EH (cell line): ENCODE data around the gene IRAK4.
A peak's percentile ranks its signal among the peaks of the same experiment; 100 is the strongest.
"Not testable (repeated sequence)": the region's sequence is repeated elsewhere in the genome, so short reads cannot be mapped to it uniquely, and the experiment has no call there.

Source experiments
- DNase-seq: peaks from one replicate; pipeline ENCODE4 v3.0.0-alpha.2; 2015; ENCODE audit warnings: low read depth

Gene IRAK4

DNA sequence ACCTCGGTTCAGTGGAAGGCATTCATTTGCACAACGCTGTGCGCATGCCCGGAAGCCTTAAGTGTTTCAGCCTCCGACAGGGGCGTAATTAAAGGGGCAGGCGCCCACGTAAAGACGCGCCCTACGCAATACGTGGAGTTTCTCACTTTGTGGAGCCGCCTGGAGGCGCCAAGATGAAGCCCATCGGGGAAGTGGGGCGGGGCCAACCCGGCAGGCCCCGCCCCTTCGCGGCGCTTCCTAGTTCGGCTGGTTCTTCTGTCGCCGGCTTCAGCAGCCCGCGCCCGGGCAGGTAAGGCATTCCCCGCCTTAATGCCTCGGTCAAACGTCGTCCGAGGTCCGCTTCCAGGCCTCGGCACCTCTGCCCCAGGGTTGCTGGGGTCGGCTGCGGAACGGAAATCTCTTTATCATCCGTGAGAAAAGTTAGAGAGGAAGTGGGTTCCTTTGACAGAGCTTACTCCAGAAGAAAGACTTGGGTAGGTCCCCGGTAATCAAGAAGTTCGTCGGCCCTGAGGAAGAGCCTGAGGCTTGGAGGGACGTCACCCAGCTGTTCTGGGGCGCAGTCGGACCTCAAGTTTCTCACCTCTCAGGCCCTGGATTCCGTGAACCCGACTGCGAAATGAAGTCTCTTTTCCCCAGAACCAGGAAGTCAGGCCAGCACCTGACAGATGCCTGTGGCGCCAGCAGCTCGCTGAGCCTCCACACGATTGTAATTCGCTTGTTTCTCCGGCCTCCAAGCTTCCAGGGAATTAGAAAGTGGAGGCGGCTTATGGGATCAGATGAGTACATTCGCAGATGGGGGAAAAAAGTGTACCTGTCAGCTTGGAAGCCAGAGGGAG is at the start of gene IRAK4, which contains the start of gene PUS7L:
TSS of gene IRAK4 (plus strand) at position 224 of the 836 bp plus-strand sequence. CDS start 9,161 bp downstream, outside the sequence.
TSS of gene PUS7L (minus strand) at position 63 of the 836 bp plus-strand sequence. CDS start 3,545 bp downstream, outside the sequence.
- DNase-seq, result peak; percentile 97

DNA sequence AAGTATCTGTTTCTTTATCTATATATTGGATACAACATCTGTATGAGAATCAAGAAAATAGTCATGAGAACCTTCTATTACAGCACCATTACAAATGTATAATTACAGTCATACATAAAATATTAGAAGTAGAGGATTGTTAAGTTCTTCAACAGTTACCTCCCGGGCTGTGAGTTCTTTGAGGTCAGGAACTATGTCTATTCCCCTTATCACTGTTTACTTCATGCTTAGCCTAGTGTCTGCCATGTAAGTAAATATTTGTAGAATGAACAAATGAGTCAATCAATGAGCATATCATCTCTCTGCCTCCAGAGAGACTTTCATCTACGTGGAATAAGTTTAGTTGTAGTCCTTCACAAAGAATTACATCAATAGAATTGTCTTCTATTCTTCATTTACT is 47.4 kb upstream of the IRAK4 start:
- no peak for DNase-seq

DNA sequence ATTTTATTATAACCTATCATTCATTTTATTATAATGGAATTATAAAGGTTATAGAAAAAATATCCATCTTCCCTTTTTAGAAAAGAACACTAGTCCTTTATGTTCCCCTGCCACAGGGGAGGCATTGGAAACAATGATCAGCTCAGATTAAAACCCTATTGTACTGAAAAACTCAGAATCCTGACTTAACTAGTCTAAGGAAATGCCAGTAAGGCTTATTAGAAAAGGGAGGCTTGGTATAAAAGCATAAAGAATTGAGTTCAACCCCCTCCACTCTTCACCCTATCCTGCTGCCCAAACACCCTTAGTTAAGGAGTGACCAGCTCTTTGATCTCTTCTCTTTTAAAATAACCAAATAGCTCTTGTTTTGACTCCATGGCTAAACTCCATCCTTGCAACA is 36.1 kb upstream of the IRAK4 start:
- DNase-seq, result no peak

DNA sequence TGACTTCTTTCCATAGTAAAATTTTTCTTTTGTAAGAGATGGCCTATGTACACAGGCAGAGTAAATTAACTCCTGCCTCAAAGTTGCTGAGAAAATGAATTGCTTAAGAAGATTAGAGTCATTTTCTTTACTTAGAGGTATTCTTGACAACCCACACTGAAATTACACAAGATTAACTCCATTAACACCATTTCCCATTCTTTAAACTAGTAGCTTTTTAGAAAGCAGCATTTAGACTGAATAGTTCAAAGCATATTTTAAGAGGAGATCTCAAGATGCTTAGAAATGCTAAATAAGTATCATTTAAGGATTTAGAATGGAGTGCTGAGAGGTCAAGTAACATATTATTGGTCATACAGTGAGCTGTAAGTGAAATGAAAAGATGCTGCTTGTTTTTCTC is 35.6 kb upstream of the IRAK4 start:
- no peak for DNase-seq

DNA sequence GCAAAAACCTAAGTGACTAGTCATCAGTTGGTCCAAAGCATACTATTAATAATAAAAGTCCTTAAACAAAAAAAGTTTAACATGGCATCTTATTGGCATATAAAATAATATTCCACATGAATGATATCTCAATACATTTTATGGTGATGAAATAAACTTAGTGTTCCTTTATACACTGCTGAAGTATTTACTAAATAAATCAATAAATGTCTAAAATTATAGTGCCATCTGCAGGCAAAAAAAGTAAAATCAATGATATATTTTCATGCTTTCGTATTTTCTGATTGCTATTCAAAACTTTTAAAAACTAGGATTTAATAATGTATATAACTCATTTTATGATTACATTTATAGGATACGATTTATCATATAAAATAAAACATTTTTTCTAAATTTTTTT is 30.6 kb upstream of the IRAK4 start:
- DNase-seq, result peak; percentile 4

DNA sequence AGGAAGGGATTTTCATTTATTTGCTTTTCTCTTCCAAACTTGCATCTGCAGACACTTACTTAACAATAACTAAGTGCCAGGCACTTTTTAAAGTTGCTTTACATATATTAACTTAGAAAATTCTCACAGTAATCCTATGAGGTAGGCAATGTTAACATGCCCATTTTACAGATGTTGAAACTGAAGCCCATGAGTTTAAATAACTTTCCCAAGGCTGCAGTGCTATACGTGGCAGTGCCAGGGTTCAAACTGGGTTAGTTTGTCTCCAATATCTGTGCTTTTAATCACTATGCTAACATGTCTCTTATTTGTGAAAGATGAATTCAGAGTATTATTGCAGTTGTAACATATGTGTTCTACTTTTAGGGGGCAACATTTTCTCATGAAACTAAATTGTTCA is 30.1 kb upstream of the IRAK4 start:
- no peak for DNase-seq

DNA sequence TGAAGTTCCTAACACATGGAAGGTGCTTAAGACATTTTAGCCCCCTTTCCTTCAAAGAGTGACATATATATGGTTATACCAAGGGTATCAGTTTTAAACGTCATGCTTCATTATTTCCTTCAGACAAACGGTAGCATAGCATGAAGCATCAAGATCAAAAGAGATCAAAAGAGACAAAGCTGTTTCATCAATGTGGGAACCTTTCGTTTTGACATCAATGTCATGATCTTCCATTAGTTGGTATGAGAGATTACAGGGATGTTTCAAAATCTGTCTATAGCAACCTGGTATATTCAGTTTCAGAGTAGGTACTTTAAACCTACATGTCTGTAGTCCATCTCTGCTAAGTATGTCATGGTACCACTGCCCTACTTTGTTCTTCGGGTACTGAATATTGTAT is 28.5 kb upstream of the IRAK4 start:
- no peak for DNase-seq

DNA sequence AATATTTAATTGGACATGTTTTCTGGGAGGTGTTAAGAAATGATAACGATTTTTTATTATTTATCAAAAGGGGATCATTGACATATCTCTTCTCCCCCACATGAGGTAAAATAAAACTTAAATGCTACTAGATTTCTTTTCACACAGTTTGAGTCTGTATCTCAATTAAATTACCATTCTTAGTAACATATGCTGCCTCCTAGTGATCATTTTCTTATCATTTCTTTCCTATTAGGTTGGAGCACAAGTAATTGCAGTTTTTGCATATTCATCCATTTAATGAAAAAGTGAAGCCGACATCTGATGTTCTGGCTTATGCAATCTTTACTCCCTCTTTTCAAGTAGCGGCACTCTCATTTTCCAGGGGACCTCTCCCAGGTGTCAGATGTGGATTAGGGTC is 25.1 kb upstream of the IRAK4 start:
- no peak for DNase-seq

DNA sequence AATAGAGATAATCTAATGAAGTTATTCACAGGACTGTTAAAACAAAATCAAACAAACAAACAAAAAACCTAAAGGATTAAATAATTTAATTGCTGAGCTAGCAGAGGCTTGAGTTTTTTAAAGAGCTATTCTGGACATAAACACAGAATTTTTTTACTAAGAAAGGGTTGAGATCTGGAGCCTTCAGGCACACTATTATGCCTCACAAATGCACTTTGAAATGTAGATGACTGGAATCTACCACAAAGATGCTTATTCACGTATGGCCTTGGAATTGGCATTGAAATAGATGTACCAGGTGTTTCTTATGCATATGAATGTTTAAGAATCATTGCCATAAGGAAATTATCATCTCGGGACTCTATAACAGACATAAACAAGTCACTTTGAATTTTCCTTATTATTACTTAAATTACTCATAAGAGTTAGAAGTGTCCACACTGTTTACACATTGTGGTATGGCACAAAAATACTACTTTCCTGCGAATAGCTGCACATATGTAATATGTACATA is 21.8 kb upstream of the IRAK4 start:
- DNase-seq, result no peak

DNA sequence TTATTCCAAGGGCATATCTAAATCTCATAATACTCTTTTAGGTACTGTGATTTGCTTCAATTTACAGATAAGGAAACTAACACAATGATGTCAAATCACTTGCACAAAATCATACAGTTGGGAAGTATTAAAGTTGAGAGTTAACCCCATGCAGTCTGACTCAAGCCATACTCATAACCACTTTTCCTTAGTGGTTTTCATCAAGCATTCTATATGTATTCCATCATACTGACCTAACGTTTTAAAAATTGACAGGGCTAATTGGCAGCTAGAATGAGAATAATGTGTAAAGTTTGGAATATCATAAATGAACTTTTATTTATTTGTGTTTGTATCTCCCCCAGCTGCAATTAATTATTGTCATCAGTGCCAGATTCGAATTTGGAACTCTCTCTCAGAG is 21.1 kb upstream of the IRAK4 start:
- peak; percentile 67 for DNase-seq

DNA sequence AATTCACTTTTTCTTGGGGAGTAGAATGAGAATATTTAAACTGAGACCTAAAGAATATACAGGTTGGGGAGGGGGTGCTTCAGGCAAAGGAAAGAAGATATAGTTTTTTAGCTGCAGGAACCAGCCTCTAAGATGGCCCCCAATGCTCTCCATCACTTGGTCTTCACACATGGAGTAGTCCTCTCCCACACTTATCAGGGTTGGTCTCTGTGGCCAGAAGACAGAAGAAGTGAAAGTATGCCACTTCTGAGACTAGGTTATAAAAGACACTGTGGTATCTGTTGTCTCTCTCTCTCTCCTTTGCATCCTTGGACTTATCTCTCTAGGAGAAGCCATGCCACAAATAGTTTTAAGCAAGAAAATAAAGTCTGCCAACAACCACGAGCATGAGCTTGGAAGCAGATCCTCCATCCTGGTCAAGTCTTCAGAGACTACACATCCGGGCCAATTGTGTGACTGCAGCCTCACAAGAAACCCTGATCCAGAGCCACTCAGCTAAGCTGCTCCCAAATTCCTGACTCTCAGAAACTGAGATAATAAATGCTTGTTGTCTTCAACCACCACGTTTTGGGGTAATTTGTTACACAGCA is 18.1 kb upstream of the IRAK4 start:
- DNase-seq, result peak; percentile 72

DNA sequence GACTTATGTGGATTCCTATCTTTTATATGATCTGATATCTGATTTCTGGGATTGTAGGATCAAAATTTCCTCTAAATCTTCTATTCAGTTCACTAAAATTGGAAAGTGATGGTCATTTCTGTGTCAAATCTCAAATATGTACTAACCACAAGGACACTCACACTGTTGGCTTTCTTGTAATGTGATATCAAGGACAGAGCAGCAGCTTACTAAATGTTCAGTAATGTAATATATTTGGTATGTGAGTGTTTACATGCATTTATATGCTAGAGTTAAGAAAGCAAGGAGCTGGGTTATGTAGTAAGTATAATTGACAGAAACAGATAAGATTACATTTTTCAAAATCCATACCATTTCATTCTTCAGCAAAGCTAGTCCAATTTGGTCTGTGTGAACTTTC is 16.6 kb upstream of the IRAK4 start:
- DNase-seq, result peak; percentile 87

DNA sequence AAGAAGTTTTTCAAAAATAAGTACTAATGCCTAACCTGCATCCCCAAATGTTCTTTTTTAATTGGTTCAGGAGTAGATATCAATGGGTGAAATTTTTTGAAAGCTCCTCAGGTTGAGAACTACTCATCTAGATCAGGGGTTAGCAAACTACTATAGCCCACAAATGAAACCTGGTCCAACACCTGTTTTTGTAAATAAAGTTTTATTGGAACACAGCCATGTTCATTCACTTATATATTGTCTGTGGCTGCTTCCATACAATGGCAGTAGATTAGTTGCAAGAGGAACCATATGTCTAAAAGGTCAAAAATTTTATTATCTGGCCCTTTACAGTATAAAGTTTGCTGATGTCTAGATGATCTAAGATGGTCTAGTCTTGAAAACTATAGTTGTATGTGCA is 13.9 kb upstream of the IRAK4 start:
- DNase-seq, result no peak

DNA sequence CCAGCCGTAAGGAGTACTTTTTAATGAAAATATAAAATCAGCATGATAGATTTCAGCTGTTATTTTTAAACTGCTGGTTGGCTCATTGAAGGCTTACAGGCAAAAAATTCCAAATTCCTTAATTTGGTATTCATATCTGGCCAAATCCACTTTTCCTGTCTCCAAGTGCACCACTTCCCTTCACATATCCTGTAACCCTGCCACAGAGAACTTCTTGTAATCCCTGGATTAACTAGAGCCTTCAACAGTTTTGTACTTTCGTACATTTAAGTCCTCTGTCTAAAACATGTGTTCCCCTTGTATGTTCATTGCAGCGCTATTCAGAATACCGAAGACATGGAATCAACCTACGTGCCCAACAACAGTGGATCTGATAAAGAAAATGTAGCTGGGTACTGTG is 9.7 kb upstream of the IRAK4 start:
- DNase-seq, result no peak

DNA sequence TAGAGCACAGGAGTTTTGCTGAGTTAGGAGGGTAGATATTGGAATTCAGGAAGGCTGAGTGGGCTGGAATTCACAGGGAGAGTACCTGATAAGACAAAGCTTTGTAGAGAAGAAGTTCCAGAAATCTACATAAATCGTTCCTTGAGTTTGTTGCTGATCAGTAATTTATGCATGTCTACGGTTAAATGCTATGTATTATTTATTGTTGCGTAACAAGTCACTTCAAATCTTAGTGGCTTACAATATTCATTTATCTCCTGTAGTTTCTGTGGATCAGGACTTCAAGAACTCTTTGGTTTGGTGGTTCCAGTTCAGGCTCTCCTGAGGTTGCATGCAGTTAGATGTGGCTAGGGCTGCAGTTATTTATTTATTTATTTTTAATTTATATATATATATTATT is 7.9 kb upstream of the IRAK4 start:
- no peak for DNase-seq

DNA sequence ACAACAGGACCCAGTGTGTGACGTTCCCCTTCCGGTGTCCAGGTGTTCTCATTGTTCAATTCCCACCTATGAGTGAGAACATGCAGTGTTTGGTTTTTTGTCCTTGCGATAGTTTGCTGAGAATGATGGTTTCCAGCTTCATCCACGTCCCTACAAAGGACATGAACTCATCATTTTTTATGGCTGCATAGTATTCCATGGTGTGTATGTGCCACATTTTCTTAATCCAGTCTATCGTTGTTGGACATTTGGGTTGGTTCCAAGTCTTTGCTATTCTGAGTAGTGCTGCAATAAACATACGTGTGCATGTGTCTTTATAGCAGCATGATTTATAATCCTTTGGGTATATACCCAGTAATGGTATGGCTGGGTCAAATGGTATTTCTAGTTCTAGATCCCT is 7.4 kb upstream of the IRAK4 start:
- not testable (repeated sequence) for DNase-seq

DNA sequence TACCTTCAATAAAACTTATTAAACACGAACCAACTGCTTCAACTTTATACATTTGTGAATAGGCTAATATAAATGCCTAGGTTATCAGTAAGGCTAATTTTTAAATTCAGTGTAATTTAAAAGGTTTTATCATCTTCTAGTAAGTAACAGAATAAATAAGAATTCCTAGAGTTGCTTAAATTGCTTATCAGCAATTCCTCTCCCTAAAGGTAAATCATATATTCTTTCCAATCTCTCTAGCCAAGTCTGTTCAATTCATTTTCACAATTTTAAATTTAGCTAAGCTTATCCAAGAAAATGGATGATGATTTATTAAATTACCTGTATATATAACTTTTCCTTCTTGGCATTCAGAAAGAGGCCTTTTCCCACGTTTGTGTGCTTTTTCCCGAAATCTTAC is 4.7 kb upstream of the IRAK4 start:
- no peak for DNase-seq

DNA sequence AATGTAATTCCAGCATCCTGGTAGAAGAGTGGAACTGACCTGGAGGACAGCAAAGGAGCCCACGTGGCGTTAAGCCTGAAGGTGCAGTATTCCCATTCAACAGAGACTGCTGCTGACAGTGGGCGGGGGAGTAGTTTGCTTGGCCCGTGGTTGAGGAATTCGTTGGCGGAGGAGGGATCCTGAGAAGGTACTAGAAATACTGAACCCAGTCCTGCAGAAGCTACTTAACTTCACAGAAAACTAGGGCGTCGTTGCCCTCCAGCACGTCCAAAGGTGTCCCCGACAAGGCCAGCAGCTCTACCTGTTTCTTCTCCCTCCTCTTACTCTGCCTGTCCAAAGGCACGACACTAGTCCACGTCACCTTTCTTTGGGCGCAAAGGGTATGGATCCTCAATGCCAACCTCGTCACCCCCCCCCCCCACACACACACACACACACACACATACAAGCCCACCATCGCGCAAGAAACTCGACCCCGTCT is 464 bp upstream of the IRAK4 start:
- DNase-seq, result peak; percentile 47

DNA sequence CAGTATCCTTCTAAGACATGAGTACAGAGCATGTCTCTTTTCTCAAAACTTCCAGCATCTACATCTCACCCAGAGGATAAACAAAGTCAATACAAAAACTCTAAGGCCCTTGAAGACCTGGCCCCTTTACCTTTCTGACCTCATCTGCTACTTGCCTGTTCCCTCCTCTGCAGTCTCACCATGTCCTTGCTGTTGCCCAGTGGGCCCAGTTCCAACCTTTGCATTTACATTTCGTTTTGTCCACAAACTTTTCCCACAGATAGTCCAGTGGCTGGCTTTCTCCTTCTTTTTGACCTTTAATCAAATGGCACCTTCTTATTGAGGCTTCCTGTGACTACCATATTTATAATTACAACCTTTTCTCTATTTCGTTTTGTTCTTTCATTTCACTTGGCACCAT is 1.6 kb downstream of the IRAK4 start:
- no peak for DNase-seq

DNA sequence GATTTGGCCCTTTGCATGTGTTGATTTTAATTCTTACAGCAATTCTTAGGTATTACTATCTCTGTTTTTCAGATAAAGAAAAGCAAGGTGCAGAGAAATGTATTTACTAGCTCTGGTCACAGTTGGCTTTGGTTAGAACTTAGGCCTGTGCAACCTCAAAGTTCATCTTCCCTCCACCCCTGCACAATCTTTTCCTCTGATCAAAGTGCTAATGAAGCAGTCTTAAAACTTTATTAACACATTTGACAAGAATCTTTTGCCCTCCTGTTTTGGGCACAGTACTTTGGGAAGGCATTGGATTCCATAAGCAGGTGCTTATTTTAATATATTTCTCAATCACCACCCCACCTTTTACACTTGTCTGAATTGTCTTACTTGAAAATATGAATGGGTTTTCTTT is 2.7 kb downstream of the IRAK4 start:
- no peak for DNase-seq

DNA sequence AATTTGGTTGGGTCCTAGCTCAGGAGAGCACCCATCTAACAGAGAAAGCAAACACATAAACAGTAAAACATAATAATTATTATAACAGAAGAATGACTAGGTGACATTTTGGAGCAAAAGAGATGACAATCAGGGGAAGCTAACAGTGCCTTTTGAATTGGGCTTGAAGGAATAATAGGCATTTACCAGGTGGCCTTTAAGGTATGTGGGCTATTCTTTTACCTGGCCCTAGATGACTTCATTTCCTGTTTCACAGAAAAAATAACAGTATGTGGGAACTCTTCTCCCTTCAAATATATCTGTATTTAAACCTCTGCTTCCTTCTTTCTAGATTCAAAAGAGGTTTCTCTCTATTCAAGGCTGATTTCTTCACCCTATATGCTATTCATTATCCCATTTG is 3.8 kb downstream of the IRAK4 start:
- no peak for DNase-seq

DNA sequence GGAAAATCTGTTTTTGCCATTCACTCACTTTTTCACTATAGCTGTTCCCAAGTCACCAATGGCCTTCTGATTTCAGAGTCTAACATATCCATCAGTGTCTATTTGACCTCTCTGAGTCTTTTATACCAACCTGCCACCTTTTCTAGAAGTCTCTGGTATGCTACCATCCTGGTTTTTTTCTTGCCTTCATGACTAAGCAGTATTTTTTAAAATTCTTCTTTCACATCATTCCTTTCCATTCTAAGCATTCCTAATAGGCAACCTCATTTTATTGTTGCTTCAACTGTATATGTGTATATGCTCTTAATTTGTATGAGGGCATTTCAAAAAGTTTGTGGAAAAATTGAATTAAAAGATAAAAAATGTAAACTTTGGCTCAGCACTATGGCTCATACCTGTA is 5.0 kb downstream of the IRAK4 start:
- DNase-seq, result peak; percentile 18

DNA sequence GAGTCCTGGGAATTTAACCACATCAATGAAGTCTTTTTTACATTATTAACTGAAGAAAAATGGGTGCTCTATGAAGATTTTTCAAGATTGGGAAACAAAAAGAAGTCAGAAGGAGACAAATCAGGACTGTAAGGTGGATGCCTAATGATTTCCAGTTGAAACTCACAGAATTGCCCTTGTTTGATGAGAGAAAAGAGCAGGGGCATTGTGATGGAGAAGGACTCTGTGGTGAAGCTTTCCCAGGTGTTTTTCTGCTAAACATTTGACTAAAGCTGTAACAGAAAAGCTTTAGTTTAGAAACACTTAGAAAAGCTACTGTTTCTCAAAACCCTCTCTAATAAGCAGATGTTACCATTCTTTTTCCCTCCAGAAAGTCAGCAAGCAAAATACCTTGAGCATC is 5.8 kb downstream of the IRAK4 start:
- no peak for DNase-seq
